Left ventricle myocardium inferior (tissue), 1 donor: ENCODE measurements around the gene KLHL30. TPM values are rescaled to one million over a fixed set of nuclear protein-coding genes. Genes with fewer than 3 reads are reported as not detected.

Source experiments
- DNase-seq: peaks from one replicate; pipeline ENCODE4 v3.0.0-alpha.2; 2020
- H3K27ac ChIP-seq: fragments of 200-600 bp; replicated peaks from 2 replicates; pipeline ENCODE4 v1.8.0; 2021
- H3K27me3 ChIP-seq: fragments of 200-600 bp; 2 replicates; pipeline ENCODE4 v1.8.0; 2021; ENCODE audit warnings: low read depth
- H3K36me3 ChIP-seq: fragments of 200-600 bp; 2 replicates; pipeline ENCODE4 v1.8.0; 2021
- H3K4me1 ChIP-seq: fragments of 200-600 bp; 2 replicates; pipeline ENCODE4 v1.8.0; 2021
- H3K4me3 ChIP-seq: fragments of 200-600 bp; 2 replicates; pipeline ENCODE4 v1.8.0; 2021; ENCODE audit warnings: mild to moderate bottlenecking, moderate library complexity
- H3K9me3 ChIP-seq: fragments of 200-600 bp; replicated peaks from 2 replicates; pipeline ENCODE4 v1.8.0; 2021
- intact Hi-C: fragments of 100-400 bp; cut with micrococcal nuclease; formaldehyde crosslinking; loops from one replicate; pipeline ENCODE4 v1.11.0; 2022
- total RNA-seq: library from RNA; stranded (reverse); fragmentation: NEBNext Ultra II Directional; extraction: Animal tissue kit (Norgen Biotek cat#: 25700); gene quantifications from one replicate; pipeline ENCODE4 v1.2.1, GENCODE V29; 2021
- TF ChIP-seq, protein P1 (sequence below): fragments of 200-600 bp; IDR thresholded peaks from 2 replicates; pipeline ENCODE4 v1.8.0; 2021; ENCODE audit warnings: antibody characterized with exemption, mild to moderate bottlenecking, borderline replicate concordance
- donor health status: DM: no; HTN: yes; CAD: no; lungs with severe emphysema.

Gene KLHL30
- total RNA-seq, 1 donor from 2014 or later: 17.3 TPM

GRCh38 chr2:238187618-238188548, 49.4 kb downstream of the KLHL30 start:
- no peak for DNase-seq
- H3K27ac ChIP-seq: peak overlapping the region; percentile 28

DNA sequence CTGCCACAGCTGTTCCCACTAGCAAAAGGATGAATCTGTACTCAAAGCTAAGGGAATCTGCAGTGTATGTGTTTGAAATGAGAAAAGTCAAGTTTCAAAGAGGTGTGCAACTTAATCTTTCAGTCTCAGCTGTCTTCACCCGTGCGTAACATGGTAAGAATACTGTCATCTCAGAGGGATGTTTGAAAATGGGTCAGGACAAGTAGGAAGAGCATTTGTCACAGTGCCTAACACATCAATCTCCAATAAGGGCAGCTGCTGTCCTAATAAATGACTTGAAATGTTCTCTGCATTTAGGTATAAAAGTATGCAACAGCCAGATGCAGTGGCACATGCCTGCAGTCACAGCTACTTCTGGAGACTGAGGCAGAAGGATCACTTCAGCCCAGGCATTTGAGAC, 52.0 kb downstream of the KLHL30 start:
- TF ChIP-seq, protein P1, sequence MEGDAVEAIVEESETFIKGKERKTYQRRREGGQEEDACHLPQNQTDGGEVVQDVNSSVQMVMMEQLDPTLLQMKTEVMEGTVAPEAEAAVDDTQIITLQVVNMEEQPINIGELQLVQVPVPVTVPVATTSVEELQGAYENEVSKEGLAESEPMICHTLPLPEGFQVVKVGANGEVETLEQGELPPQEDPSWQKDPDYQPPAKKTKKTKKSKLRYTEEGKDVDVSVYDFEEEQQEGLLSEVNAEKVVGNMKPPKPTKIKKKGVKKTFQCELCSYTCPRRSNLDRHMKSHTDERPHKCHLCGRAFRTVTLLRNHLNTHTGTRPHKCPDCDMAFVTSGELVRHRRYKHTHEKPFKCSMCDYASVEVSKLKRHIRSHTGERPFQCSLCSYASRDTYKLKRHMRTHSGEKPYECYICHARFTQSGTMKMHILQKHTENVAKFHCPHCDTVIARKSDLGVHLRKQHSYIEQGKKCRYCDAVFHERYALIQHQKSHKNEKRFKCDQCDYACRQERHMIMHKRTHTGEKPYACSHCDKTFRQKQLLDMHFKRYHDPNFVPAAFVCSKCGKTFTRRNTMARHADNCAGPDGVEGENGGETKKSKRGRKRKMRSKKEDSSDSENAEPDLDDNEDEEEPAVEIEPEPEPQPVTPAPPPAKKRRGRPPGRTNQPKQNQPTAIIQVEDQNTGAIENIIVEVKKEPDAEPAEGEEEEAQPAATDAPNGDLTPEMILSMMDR: no peak
- intact Hi-C loops: no loop called here
- no peaks in the 10 kb centered on the region for H3K27me3 ChIP-seq
- peaks cover 91% of the 10 kb centered on the region for H3K36me3 ChIP-seq
- no peak for DNase-seq
- H3K9me3 ChIP-seq: no peaks in the 10 kb centered on the region
- H3K4me1 ChIP-seq: peaks cover 25% of the 10 kb centered on the region
- H3K4me3 ChIP-seq: no peak overlapping the region
- no peak overlapping the region for H3K27ac ChIP-seq

More at GRCh38 chr2:238187618-238188548, 49.4 kb downstream of the KLHL30 start:
- Histone ChIP-seq H3K9me3 (no peaks in the 10 kb centered on the region), H3K4me3 (no peak overlapping the region), H3K27me3 (no peaks in the 10 kb centered on the region), H3K36me3 (peaks cover 100% of the 10 kb centered on the region), H3K4me1 (peaks cover 32% of the 10 kb centered on the region)
- TF ChIP-seq, protein P1: no peak
- intact Hi-C loops: no loop called here

Other genes with a start within 250 kb of the KLHL30 start
- 63.5 TPM for gene UBE2F, start 171.7 kb upstream of the KLHL30 start, total RNA-seq
- 10.9 TPM for gene SCLY, start 77.7 kb upstream of the KLHL30 start, total RNA-seq
- not detected for gene ESPNL, start 38.3 kb upstream of the KLHL30 start, total RNA-seq
- gene ERFE, start 20.3 kb downstream of the KLHL30 start, total RNA-seq: 0.44 TPM
- gene ILKAP, start 65.0 kb downstream of the KLHL30 start, total RNA-seq: 26.5 TPM
- gene HES6, start 101.4 kb downstream of the KLHL30 start, total RNA-seq: 2.7 TPM
- gene PER2, start 149.9 kb downstream of the KLHL30 start, total RNA-seq: 3.4 TPM
- gene TRAF3IP1, start 181.8 kb downstream of the KLHL30 start, total RNA-seq: 14.6 TPM